Activated effector memory CD4-positive, alpha-beta T cell treated with Interleukin-2 at 50 U/mL for 16 hours (primary cell): Measurements from ENCODE around the gene DICER1.

Source experiments
- DNase-seq: peaks from one replicate; pipeline ENCODE4 v3.0.0-alpha.2; 2020

The DICER1 gene

DNA sequence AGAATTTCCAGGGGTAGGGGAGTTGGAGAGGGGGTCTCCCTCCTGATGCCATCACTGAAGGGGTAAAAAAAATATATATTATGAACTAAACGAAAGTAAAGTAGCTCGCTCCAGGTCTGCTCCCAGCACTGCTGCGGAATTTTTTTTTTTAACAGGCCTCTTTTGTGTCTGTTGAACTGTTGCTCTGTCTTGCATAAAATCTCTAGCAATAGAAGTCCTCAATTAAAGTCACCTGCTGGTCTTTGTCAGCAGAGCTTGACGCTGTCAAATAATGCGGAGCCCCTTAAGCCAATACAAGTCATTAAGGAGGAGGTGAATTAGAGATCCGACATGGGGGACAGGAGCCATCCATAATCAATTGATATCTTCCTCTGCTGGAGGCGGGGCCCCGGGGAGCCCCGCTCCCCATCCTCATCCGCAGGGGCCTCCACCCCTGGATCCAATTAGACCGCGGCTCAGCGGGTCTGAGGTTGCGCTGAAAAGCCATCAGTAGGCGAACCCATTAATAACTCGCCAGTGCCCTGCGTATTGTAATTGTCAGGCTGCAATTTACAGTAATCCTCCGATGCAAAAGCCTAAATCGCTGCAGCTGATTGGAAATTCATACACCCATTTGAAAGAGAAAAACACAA, 85.6 kb downstream of the DICER1 start:
- DNase-seq = no peak

DNA sequence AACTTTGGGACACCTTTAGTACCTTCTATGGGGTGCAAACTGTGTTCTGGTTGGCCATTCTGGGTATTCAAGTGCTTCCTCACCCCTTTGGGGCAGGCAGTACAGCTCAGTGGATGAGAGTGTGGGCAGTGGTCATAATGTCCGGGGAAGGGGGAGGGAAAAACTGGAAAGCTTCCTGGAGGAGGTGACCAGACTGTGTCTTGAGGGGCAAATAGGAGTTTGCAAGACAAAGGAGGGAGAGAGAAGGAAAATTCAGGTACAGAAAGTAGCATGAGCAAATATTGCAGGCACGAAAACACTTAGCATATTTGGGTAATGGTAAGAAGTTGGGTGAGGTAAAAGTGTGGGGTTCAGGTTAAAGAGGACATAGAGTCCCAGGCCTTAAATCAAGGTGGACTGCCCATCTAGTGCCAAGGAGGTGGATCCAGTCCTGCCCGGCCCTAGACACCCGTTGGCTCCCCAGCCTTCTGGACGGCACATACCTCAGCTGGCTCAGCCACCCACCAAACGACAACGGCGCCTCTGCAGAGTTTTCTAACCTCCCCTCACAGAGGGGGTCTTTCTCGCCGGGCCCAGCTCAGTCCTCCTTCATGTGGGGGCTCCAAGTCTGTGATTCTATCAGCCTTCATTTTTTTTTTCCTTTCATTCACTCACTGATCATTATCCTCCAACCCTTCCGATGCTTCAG, 86.4 kb downstream of the DICER1 start:
- no peak for DNase-seq

DNA sequence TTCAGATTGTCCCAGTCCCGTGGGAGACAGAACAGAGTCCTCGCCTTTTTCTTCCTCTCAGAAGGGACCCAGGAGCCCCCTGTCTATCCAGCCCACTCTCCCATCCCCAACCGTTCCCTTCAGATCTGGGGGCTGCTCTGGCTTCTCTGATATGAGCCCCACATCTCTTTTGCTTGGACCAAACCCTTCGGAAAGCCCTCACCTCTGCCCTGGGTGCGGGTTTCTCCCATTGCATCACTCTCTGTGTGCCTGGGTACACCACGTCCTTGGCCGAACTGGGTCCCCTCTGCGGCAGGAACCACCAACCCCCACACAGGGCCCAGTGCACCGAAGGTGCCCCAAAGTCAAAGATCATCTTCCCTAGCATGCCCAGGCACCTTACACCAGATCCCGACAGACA, 87.8 kb downstream of the DICER1 start:
- DNase-seq = no peak

DNA sequence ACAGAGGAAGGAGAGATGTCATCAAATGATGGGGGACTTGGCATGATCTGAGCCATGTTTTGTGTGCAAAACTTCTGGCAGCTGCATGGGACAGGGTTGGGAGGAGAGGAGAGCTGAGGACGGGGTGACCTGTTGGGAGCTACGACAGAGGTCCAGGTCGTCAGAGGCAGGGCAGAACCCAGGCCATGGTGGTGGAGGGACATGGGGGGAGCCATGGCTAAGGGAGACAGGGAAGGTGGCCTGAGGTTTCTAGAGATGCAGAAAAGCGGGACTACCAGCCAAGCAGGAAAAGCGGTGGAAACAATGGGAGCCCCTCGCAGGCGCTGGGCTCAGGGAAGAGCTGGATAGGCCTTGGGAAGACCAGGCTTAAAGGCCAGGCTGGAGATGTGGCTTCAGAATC, 88.3 kb downstream of the DICER1 start:
- DNase-seq = no peak

DNA sequence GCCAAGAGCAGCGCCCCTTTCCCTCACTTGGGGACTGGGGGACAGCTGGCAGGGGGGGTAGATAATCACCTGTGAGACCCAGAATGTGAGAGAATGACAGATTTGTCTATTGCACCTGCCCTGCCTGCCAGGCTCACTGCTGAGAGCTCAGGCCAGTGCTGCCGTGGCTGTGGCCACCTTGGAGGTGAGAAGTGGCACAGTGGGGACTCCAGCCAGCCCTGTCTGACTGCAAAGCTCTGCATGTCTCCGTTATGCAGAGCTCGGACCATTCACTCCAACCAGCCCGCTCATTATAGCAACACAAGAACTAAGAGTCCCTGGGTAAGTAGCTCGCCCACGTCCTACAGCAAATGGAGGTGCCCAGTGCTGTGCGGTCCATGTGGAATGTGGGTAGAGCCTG, 88.8 kb downstream of the DICER1 start:
- no peak for DNase-seq

DNA sequence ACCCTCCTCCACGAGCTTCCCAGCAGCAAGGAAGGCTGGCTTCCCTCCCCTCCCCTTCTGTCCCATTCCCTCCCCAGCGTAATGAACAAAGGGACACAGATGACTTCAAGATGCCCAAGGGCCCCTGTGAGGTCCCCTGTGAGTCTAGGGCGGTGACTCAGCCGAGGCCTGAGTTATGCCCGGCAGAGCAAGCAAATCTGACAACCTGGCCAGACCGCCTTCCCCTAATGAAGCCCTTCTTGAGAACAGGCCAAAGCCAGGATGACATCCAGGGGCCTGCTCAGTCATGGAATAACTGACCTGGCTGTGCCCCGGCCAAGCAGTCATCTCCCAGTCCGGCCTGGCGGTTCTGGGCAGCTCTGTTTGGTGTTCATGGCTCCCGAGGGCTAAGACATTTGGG, 89.2 kb downstream of the DICER1 start:
- no peak for DNase-seq

DNA sequence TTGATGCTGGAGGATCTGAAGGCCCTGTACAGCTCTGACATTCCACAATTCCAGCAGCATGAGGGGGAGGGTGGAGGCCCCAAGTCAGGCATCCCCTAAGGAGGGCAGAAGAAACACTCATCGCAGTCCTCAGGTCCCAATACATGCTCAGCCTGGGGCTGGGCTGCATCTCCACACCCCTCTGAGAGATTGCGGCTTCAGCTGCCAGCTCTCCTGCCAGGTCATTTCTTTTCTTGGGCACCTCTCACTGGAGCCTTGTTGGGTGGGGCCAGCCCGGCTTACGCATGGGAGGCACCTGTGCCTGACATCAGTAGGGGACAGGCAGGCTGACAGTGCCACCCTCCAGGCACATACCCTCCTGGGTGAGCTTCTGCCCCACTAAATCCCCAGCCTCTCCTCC, 89.8 kb downstream of the DICER1 start:
- DNase-seq = no peak

- DNase-seq = no peak
These were observed 90.8 kb downstream of the DICER1 start for GRCh38 chr14:95066427-95066986.

DNA sequence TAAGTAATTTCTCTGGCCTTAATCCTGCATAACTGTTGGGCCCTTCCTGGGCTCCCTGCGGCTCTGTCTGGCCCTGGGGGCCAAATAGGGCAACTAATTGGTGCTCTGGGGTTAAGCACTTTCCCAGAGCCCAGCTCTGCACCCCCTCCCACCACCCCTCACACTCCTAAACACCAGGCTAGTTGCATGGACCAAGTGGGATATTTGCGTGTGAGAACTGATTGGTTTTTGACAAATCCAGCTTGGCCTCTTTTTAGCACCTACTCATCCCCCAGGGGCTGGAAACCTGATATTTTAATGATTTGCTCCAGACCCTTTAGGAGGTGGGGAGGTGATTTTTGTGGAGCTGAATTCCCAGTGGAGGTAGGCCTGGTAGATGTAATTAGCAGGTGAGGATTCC, 91.9 kb downstream of the DICER1 start:
- DNase-seq = no peak

DNA sequence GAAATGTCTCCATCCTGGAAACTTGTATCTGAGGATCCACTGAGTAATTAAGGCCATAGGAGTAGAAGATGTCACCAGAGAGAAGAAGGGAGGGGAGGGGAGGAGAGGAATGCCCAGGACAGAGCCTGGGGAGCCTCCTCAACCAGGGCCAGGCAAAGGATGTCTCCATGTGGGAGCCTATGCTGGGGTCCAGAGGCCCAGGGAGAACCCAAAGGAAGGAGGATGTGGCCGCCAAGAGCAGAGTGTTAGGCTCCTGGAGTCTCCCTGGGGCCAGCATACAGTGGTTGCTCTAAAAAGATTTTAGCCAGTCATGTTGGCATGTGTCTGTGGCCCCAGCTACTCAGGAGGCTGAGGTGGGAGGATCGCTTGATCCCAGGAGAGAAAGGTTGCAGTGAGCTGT, 92.6 kb downstream of the DICER1 start:
- no peak for DNase-seq

- DNase-seq = no peak
These were observed 93.1 kb downstream of the DICER1 start for GRCh38 chr14:95064256-95064655.

DNA sequence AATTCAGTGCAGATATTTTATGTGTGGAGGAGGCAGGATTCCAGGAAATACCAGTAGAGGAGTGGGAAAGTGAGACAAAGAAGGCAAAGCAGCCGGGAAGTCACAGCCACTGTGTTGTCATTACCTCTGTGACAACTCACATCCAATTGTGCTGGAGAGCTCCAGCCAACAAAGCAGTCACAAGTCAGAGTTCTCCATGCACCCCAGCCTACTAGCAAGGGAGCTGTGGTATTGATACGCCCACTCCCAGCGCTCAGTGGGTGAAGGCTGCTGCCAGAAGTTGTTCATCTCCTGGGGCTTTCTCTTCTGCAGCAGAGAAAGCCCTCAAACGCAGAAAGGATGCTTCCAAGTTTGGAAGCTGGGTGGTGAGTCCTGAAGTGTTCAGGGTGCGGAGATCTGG, 93.9 kb downstream of the DICER1 start:
- DNase-seq = no peak

DNA sequence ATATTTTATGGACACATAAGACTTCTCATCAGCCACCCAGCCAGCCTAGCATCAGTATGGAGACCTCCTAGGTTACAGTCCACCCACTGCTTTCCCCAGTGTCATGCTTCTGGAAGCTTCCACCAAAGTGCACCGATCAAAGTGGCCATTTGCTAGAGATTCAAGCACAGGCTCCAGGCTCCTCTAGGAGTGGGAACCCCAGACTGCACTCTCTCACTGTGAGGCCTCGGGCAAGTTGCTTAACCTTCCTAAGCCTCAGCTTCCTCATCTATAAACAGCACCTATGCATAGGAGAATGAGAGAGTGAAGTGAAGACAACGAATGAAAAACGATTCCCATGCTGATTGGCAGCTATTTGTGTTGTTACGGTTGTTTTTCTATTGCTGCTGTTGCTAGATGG, 94.4 kb downstream of the DICER1 start:
- DNase-seq = no peak

DNA sequence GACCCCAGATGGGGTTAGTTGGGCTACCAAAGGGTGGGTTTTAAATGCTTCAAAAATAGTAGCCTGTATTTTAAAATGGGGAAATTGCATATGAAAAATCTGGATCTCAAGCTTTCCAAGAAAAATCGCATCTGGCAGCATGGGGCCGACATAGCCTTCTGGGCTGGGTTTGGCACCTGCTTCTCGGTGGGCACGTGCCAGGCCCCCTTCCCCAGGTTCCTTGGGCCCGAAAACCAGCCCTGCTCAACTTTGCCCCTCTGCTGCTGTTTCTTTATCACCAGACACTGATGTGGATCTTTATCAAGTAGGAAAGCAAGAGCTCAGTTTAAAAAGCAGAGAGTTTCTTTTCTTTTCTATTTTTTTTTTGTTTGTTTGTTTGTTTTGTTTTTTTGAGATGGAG, 95.1 kb downstream of the DICER1 start:
- DNase-seq = no peak

- no peak for DNase-seq
These were observed 95.8 kb downstream of the DICER1 start for GRCh38 chr14:95061317-95062093.

DNA sequence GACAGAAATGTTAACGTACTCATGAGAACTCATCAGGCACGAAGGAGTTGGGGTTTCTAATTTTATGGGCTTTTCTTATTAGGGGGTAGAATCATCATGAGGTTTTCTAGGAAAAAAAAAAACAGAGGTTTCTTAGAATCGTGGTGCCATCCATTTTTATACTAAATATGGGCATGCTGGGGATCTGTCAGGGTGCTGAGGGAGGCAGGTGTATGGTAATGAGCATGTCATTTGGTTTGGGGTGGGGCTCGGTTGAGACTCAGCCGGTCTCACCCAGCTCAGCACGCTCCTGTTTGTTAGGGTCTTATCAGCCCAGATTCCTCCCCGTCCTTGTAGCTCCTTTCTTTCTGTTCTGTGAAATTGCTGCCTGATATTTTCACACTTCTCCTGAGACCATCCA, 98.2 kb downstream of the DICER1 start:
- DNase-seq = no peak

DNA sequence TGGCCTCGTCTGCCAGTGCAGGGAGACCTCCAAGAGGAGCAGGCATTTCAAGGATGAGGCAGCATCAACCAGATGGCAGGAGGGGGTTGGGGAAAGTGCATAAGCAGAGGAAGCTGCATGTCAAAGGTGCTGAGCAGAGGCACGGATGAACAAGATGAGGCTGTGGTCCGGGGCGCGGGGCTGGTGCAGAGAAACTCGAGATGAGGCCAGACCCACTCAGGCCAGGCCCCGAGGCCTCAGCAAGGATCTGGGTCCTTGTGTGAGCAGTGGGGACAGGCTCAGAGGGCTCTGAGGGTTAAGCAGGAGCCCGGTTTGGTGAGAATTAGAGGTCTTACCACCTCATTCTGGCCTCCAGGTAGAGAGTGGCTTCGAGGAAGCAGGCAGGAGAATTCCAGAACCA, 98.8 kb downstream of the DICER1 start:
- DNase-seq = no peak

- no peak for DNase-seq
These were observed 99.5 kb downstream of the DICER1 start for GRCh38 chr14:95057851-95058250.

DNA sequence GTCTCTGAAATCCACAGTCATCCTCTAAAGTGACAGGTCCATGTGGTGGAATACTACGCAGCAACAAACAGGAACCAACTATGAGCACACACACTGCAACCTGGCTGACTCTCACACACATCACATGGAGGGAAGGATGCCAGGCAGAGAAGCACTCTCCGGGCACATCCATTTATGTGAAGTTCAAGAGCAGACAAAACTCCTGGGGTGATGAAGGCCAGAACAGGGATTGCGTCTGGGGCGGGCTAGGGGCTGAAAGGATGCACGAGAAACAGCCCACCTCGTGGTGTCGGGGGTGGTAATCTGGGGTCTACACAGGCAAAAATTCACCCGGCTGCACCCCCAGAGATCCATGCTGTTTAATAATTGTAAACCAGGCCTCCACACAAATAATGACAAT, 100.2 kb downstream of the DICER1 start:
- no peak for DNase-seq

DNA sequence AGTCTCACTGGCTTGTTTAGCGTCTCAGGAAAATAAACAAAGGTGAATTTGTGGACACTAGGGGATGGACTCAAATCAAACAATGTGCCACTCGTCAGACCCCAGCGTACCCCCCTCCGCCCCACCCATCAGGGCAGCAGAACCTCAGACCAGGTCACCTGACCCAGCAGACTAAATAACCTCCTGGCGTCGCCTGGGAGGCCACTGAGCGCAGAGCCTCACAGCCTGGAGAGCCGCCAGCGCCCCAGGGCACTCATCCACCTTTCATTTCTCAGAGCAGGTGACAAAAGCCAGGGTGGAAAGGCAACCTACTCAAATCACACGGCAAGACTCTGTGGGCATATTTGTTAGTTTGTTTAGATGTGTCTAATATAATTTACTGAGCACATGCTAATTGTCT, 100.9 kb downstream of the DICER1 start:
- no peak for DNase-seq

GRCh38 chr14:95055318-95055717, 102.0 kb downstream of the DICER1 start:
- no peak for DNase-seq

GRCh38 chr14:95054346-95055280, 102.7 kb downstream of the DICER1 start:
- DNase-seq = no peak
